Left lung (tissue), 10 donors: ENCODE data around the gene CDK6. TPM values are rescaled to one million over a fixed set of nuclear protein-coding genes. Genes with fewer than 3 reads are reported as not detected.

Source experiments
- ATAC-seq: fragments of 200-7000 bp; cut with Tn5 transposase; one replicate; pipeline ENCODE4 v1.9.1; 2020; ENCODE audit warnings: moderate library complexity
- DNase-seq, 4 donors: peaks; one replicate each; pipeline ENCODE4 v3.0.0-alpha.2; 2013 to 2020
- H3K27ac ChIP-seq, 2 donors: fragments of 200-600 bp; sonication (generic) in 1 of 2; one replicate each; pipeline versions ENCODE4 v1.5.0 to v1.8.0; 2020 to 2021
- H3K27me3 ChIP-seq, 2 donors: fragments of 200-600 bp; sonication (generic) in 1 of 2; one replicate each; pipeline versions ENCODE4 v1.5.0 to v1.8.0; 2020 to 2021
- H3K36me3 ChIP-seq, 2 donors: fragments of 200-600 bp; sonication (generic) in 1 of 2; one replicate each; pipeline versions ENCODE4 v1.5.0 to v1.8.0; 2020 to 2021
- H3K4me1 ChIP-seq, 2 donors: fragments of 200-600 bp; one replicate each; pipeline ENCODE4 v1.8.0; 2021
- H3K4me3 ChIP-seq, 2 donors: fragments of 200-600 bp; sonication (generic) in 1 of 2; one replicate each; pipeline versions ENCODE4 v1.5.0 to v1.8.0; 2020 to 2021; ENCODE audit warnings: mild to moderate bottlenecking in 1 of 2
- H3K9me3 ChIP-seq, 2 donors: fragments of 200-600 bp; sonication (generic) in 1 of 2; one replicate each; pipeline versions ENCODE4 v1.5.0 to v1.8.0; 2020 to 2021
- intact Hi-C, 2 donors: fragments of 100-400 bp; cut with DNase I; formaldehyde crosslinking; loops; one replicate each; pipeline versions ENCODE4 v1.11.2 to v1.14.2; 2022
- polyA plus RNA-seq, 6 donors: library from polyadenylated mRNA; unstranded; fragments of 120-200 nt; gene quantifications; one replicate each; pipeline ENCODE4 v1.2.1, GENCODE V29; 2013; ENCODE audit not compliant: insufficient read length in 6 of 6
- total RNA-seq, 2 donors: library from RNA; stranded (reverse); fragmentation: NEBNext Ultra II Directional; extraction: Animal tissue kit (Norgen Biotek cat#: 25700); gene quantifications; one replicate each; pipeline ENCODE4 v1.2.1, GENCODE V29; 2021
- TF ChIP-seq, protein P1 (sequence below), 2 donors: fragments of 200-600 bp; sonication (generic) in 1 of 2; IDR thresholded peaks; one replicate each; pipeline versions ENCODE4 v1.5.0 to v1.8.0; 2021; ENCODE audit warnings: antibody characterized with exemption in 2 of 2
- donor health status: DM: no; HTN: yes; CAD: no.
- donor health status: DM: no; HTN: no; CAD: no.

CDK6 gene
- total and polyA plus RNA-seq, 8 donors, result 20.3 to 52.2 (median 43.7) TPM

DNA sequence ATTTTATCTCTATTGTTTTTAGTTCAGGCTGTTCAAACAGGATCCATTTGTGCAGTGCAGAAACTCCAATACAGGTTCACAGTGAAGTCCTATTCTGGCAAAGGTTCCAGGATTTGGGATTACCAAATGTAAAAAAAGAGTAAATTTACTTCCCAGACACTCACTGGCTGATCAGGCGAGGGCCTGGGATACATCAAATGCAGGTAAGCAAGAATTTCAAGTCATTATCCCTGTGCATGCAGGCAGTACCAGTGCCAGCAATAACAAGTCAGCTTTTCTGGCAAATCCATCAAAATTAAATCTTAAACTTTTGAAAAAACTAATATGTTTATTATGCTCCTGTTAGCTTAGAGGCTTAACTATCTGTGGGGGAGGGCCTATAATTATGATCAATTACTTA lies 6.3 kb downstream of the CDK6 start:
- DNase-seq (no peak), ATAC-seq (no peak)
- H3K4me1 ChIP-seq, result peaks cover 2 to 54% of the 10 kb centered on the region in 2 donors
- H3K9me3 ChIP-seq, result no peaks in the 10 kb centered on the region
- H3K27me3 ChIP-seq, result no peaks in the 10 kb centered on the region
- intact Hi-C loops, result loop anchor here in 1 of 2 donors (5.0 kb wide), 2 partner anchors 133 to 208 kb away; no protein-coding TSS in a partner anchor
- no peaks in the 10 kb centered on the region for H3K36me3 ChIP-seq
- TF ChIP-seq, protein P1, sequence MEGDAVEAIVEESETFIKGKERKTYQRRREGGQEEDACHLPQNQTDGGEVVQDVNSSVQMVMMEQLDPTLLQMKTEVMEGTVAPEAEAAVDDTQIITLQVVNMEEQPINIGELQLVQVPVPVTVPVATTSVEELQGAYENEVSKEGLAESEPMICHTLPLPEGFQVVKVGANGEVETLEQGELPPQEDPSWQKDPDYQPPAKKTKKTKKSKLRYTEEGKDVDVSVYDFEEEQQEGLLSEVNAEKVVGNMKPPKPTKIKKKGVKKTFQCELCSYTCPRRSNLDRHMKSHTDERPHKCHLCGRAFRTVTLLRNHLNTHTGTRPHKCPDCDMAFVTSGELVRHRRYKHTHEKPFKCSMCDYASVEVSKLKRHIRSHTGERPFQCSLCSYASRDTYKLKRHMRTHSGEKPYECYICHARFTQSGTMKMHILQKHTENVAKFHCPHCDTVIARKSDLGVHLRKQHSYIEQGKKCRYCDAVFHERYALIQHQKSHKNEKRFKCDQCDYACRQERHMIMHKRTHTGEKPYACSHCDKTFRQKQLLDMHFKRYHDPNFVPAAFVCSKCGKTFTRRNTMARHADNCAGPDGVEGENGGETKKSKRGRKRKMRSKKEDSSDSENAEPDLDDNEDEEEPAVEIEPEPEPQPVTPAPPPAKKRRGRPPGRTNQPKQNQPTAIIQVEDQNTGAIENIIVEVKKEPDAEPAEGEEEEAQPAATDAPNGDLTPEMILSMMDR (IDR thresholded peaks at IDR 0.05), result no peak
- no peak overlapping the region for H3K4me3 ChIP-seq
- H3K27ac ChIP-seq, result no peak overlapping the region

DNA sequence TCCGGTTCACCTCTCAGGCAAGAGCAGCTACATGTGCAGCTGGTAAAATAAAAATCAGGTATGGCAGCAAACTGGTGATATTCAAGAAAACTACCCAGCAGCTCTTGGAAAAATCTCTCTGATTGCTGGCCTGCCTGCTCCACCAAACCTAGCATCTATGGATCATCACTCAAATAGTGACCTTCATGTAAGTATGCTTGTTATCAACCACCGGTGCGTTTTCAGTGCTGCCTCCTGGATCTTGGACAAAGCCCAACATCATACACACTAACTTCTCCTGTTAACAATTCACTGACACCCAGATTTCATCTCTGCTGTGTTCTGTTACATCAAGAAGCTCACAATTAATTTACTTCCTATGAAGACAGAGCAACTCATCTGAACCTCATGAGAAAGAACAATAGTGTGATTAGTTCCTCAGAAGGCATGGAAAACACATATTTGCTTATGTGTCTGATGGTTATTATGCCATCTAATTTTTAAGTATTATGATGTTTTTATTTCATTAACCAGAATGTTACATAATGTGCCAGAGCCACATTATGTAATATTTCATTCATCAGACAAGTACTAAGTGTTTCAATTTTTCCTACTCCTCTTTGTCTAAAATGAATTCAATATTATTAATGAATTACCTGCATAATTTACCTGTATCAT lies 8.8 kb downstream of the CDK6 start:
- Histone ChIP-seq H3K27ac (no peak overlapping the region), H3K36me3 (no peaks in the 10 kb centered on the region), H3K4me3 (no peak overlapping the region), H3K27me3 (no peaks in the 10 kb centered on the region), H3K9me3 (no peaks in the 10 kb centered on the region), H3K4me1 (peaks cover 2 to 57% of the 10 kb centered on the region in 2 donors)
- TF ChIP-seq, protein P1 (IDR thresholded peaks at IDR 0.05), result no peak
- intact Hi-C loops, result loop anchor here in 1 of 2 donors (10.0 kb wide), 1 partner anchor 63 kb away; no protein-coding TSS in a partner anchor
- DNase-seq (no peak), ATAC-seq (no peak)

DNA sequence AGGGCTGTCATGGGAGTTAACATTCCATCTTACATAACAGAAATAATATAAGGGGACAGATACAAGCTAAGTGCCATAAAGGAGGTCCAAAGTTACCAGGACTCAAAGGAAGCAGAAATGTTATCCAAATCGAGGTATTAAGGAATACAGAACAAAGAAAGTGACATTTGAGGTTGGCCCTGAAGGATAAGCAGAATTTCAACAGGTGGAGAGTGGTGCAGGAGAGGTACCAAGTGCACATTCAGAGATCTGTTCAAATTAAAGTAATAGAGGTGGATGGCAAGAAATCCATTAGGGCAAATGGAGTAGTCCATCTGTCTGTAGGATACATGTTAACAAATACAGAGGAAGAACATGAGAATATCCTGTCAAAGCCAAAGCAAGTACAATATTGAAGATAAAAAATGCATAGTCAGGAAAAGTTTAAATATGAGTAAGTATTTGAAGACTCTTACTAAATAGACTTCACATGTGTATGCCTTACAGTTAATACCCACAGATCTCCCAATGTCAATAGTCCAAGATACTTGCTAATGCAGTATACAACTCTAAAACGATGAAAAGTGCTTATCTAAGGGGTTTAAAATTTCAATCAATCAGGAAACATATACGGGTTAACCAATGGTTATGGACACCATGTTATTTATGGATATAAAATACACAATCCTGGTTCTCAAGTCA lies 10.0 kb downstream of the CDK6 start:
- H3K27ac ChIP-seq, result no peak overlapping the region
- TF ChIP-seq, protein P1 (IDR thresholded peaks at IDR 0.05), result no peak
- ATAC-seq, result no peak
- intact Hi-C loops, result loop anchor here in 1 of 2 donors (10.0 kb wide), 1 partner anchor 62 kb away; no protein-coding TSS in a partner anchor
- peaks cover 2 to 45% of the 10 kb centered on the region in 2 donors for H3K4me1 ChIP-seq
- H3K27me3 ChIP-seq, result no peaks in the 10 kb centered on the region
- DNase-seq, result no peak
- no peak overlapping the region for H3K4me3 ChIP-seq
- H3K36me3 ChIP-seq, result no peaks in the 10 kb centered on the region
- H3K9me3 ChIP-seq, result no peaks in the 10 kb centered on the region

DNA sequence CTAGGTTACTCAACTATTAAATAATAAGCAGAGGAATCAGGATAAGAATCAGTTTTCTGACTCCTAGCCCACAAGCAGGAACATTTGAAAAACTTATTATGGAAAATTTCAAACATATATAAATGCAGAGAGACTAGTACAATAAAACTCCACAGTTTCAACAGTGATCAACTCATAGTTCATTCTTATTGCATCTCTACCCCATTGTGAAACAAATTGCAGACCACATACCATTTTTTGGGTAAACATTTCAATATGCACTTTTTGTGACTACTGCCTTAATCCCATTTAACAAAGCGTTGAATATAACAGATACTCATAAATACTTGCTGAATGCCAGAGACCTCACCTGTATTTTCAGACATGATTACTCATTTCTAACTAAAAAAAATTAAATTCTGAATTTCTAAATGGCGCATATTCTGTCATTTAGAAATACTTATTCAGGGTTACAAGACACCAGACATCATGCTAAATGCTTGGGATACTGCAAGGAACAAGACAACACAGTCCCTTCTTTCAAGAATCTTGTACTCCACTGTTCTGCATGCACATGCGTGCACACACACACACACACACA lies 11.4 kb downstream of the CDK6 start:
- Histone ChIP-seq H3K4me3 (no peak overlapping the region), H3K4me1 (peaks cover 1 to 31% of the 10 kb centered on the region in 2 donors), H3K9me3 (no peaks in the 10 kb centered on the region), H3K36me3 (no peaks in the 10 kb centered on the region), H3K27ac (no peak overlapping the region), H3K27me3 (no peaks in the 10 kb centered on the region)
- intact Hi-C loops, result loop anchor here in 1 of 2 donors (10.0 kb wide), 1 partner anchor 60 kb away; no protein-coding TSS in a partner anchor
- TF ChIP-seq, protein P1 (IDR thresholded peaks at IDR 0.05), result no peak
- no peak for DNase-seq
- ATAC-seq, result no peak

DNA sequence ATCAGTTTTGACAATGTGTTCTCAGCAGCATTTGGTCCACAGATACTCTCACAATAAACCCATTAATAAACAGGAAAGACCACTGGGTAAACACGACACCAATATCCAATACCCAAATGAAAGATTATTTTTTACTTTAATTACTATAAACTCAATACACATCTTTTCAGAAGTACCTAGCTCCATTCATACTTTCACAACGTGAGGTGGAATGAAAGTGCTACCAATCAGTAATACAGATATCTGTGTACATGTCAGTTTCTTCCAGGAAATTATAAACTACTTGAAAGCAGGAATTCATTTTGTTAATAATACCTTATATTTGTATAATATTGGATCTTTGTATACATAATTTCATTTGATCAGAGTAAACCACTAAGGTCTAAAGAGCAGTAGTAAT lies 11.9 kb downstream of the CDK6 start:
- Histone ChIP-seq H3K36me3 (no peaks in the 10 kb centered on the region), H3K9me3 (no peaks in the 10 kb centered on the region), H3K4me1 (peaks cover 0 to 26% of the 10 kb centered on the region in 2 donors), H3K27ac (no peak overlapping the region), H3K27me3 (no peaks in the 10 kb centered on the region), H3K4me3 (no peak overlapping the region)
- intact Hi-C loops, result loop anchor here in 1 of 2 donors (10.0 kb wide), 1 partner anchor 60 kb away; no protein-coding TSS in a partner anchor
- TF ChIP-seq, protein P1 (IDR thresholded peaks at IDR 0.05), result no peak
- ATAC-seq (no peak), DNase-seq (no peak)
